Activated T-cell treated with anti-CD3 and anti-CD28 coated beads, Interleukin-2, amount 50 U/mL, for 72 hours (primary cell): ENCODE measurements around the gene LMO2. TPM values are rescaled to one million over a fixed set of nuclear protein-coding genes. Genes with fewer than 3 reads are reported as not detected.
"Not testable (repeated sequence)": the region's sequence is repeated elsewhere in the genome, so short reads cannot be mapped to it uniquely, and the experiment has no call there.

Source experiments
- ATAC-seq, 2 donors: fragments of 150-1000 bp; cut with Tn5 transposase; replicated peaks in 1 of 2; 2 replicates each; pipeline ENCODE4 v1.10.0; 2021; ENCODE audit warnings: moderate library complexity in 2 of 2, mild to moderate bottlenecking in 1 of 2
- DNase-seq, 2 donors: peaks; one replicate each; pipeline ENCODE4 v3.0.0; 2021 to 2022; ENCODE audit warnings: mixed read lengths in 1 of 2
- H3K27ac Mint-ChIP-seq: one replicate; pipeline ENCODE4 v1.8.0; 2022; ENCODE audit warnings: mild to moderate bottlenecking, moderate library complexity, mixed read lengths
- H3K27me3 Mint-ChIP-seq: one replicate; pipeline ENCODE4 v1.8.0; 2022; ENCODE audit warnings: low read depth, mixed read lengths
- H3K36me3 Mint-ChIP-seq, 2 donors: one replicate each; pipeline ENCODE4 v1.8.0; 2022; ENCODE audit warnings: mixed read lengths in 2 of 2, mild to moderate bottlenecking in 1 of 2; ENCODE audit not compliant: insufficient read depth in 2 of 2
- H3K4me1 Mint-ChIP-seq: one replicate; pipeline ENCODE4 v1.8.0; 2022; ENCODE audit warnings: low read depth, mixed read lengths
- H3K4me3 Mint-ChIP-seq, 2 donors: one replicate each; pipeline ENCODE4 v1.8.0; 2022; ENCODE audit warnings: mild to moderate bottlenecking in 2 of 2, mixed read lengths in 2 of 2, moderate library complexity in 2 of 2
- H3K9me3 Mint-ChIP-seq, 2 donors: one replicate each; pipeline ENCODE4 v1.8.0; 2022; ENCODE audit warnings: mixed read lengths in 2 of 2
- total RNA-seq, 2 donors: library from RNA; stranded (reverse); gene quantifications; one replicate each; pipeline ENCODE4 v1.2.3, GENCODE V29; 2022

The LMO2 gene
- not detected for total RNA-seq

DNA sequence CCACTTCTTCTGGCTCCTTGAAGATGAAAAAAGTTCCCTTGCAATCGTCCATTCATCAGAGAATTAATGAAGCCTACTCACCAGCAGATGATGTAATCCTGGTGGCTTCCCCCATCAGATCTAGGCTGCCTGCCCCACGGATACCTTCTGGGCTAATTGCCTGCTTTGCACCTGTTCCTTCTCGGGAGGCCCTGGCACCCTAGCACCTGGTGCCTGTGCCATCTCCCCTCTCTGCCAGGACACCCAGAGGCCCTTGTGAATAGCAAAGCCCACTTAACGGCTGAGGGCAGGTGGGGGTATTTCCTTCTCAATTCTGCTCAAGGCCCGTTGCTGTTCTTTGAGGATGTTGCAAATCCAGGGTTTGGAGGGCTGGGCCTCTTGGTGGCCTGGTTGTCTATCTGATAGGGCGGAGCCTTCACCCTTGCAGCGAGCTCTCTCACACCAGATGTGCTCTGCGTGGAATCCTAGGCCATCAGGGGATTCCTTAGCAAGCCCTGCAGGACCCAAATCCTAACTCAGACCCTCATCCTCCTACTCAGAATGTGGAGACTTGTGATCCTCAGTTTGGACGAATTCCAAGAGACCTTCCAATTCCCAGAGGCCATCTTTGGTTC is at the start of gene LMO2:
Gene LMO2, minus strand, starts transcription at position 363 of the 614 bp plus-strand sequence. CDS start 22,360 bp downstream, outside the sequence.
- peak within 1 kb of the TSS; percentile 64 to 70 for H3K4me3 Mint-ChIP-seq
- H3K36me3 Mint-ChIP-seq = peaks cover 0 to 2% of the 10 kb centered on the region in 2 donors
- peaks cover 35% of the 10 kb centered on the region for H3K4me1 Mint-ChIP-seq
- H3K27ac Mint-ChIP-seq = peak within 1 kb of the TSS; percentile 38
- DNase-seq = no peak
- no peak for ATAC-seq
- peaks cover 0 to 2% of the 10 kb centered on the region in 2 donors for H3K9me3 Mint-ChIP-seq
- H3K27me3 Mint-ChIP-seq = peaks cover 96% of the 10 kb centered on the region

- no peaks in the 10 kb centered on the region for H3K9me3 Mint-ChIP-seq
- H3K36me3 Mint-ChIP-seq = no peaks in the 10 kb centered on the region
- H3K27me3 Mint-ChIP-seq = peaks cover 11% of the 10 kb centered on the region
- ATAC-seq (no peak), DNase-seq (no peak)
- H3K4me3 Mint-ChIP-seq = no peak overlapping the region
- no peak overlapping the region for H3K27ac Mint-ChIP-seq
- H3K4me1 Mint-ChIP-seq = no peaks in the 10 kb centered on the region
These were observed 48.6 kb upstream of the LMO2 start for GRCh38 chr11:33940538-33940815.

- peaks cover 2% of the 10 kb centered on the region in 2 donors for H3K9me3 Mint-ChIP-seq
- DNase-seq (no peak), ATAC-seq (no peak)
- H3K36me3 Mint-ChIP-seq = peaks cover 4 to 5% of the 10 kb centered on the region in 2 donors
- H3K4me3 Mint-ChIP-seq = no peak overlapping the region
- H3K27ac Mint-ChIP-seq = no peak overlapping the region
- H3K4me1 Mint-ChIP-seq = no peaks in the 10 kb centered on the region
- peaks cover 16% of the 10 kb centered on the region for H3K27me3 Mint-ChIP-seq
These were observed 45.1 kb upstream of the LMO2 start for GRCh38 chr11:33936725-33937604.

- H3K27ac Mint-ChIP-seq = no peak overlapping the region
- H3K9me3 Mint-ChIP-seq = peaks cover 2 to 5% of the 10 kb centered on the region in 2 donors
- no peak for ATAC-seq
- peaks cover 22% of the 10 kb centered on the region for H3K27me3 Mint-ChIP-seq
- H3K36me3 Mint-ChIP-seq = peaks cover 6 to 9% of the 10 kb centered on the region in 2 donors
- H3K4me1 Mint-ChIP-seq = no peaks in the 10 kb centered on the region
- no peak for DNase-seq
- no peak overlapping the region for H3K4me3 Mint-ChIP-seq
These were observed 43.9 kb upstream of the LMO2 start for GRCh38 chr11:33935461-33936456.

DNA sequence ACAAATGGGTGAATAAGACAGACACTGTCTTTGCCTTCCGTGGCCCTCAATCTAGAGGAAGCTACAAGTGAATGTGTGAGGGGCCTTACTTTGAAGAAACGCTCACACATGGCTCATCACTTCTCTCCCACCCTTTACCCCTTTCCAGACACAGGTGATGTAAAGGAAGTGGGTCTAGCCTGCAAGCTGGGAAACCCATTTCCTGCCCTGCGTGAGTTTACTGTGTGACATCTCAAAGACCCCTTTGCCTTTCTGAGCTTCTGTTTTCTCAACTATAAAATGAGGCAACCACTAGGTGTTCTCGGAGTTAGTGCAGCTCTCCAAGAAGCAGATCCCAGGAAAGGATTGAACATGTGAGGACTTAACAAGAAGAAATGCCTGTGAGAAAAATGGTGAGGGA is 43.1 kb upstream of the LMO2 start:
- H3K4me1 Mint-ChIP-seq = no peaks in the 10 kb centered on the region
- ATAC-seq (no peak), DNase-seq (no peak)
- H3K27ac Mint-ChIP-seq = no peak overlapping the region
- peaks cover 6 to 9% of the 10 kb centered on the region in 2 donors for H3K36me3 Mint-ChIP-seq
- peaks cover 2 to 5% of the 10 kb centered on the region in 2 donors for H3K9me3 Mint-ChIP-seq
- H3K27me3 Mint-ChIP-seq = peaks cover 27% of the 10 kb centered on the region
- no peak overlapping the region for H3K4me3 Mint-ChIP-seq

DNA sequence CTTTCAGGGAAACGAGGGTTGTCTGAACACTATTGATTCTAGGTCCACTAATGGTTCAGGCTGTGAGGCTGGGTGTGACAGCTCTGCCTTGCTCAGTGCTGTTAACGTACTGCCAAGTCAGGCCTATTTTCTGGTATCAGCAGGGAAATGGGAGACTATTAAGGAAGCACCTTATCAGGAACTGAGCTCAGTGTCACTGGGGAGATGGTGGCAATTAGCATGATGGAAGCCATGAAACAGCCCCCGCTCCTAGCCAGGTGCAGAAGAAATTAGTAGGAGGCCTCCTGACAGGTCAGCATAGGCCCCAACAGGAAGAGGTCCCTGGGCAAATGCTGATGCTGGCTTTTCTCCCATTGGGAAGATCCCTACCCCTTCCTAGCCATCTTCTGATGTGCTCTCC is 42.6 kb upstream of the LMO2 start:
- Mint-ChIP-seq H3K27ac (no peak overlapping the region), H3K4me1 (no peaks in the 10 kb centered on the region), H3K9me3 (peaks cover 2 to 5% of the 10 kb centered on the region in 2 donors), H3K27me3 (peaks cover 33% of the 10 kb centered on the region), H3K36me3 (peaks cover 6 to 9% of the 10 kb centered on the region in 2 donors), H3K4me3 (no peak overlapping the region)
- ATAC-seq = no peak
- no peak for DNase-seq

- DNase-seq = no peak
- Mint-ChIP-seq H3K27ac (no peak overlapping the region), H3K27me3 (peaks cover 34% of the 10 kb centered on the region), H3K9me3 (peaks cover 2 to 5% of the 10 kb centered on the region in 2 donors), H3K4me1 (no peaks in the 10 kb centered on the region), H3K4me3 (no peak overlapping the region), H3K36me3 (peaks cover 6 to 9% of the 10 kb centered on the region in 2 donors)
- no peak for ATAC-seq
These were observed 41.7 kb upstream of the LMO2 start for GRCh38 chr11:33933602-33934001.

- no peak overlapping the region for H3K4me3 Mint-ChIP-seq
- DNase-seq (no peak), ATAC-seq (no peak)
- peaks cover 30% of the 10 kb centered on the region for H3K27me3 Mint-ChIP-seq
- H3K9me3 Mint-ChIP-seq = peaks cover 2 to 5% of the 10 kb centered on the region in 2 donors
- H3K27ac Mint-ChIP-seq = no peak overlapping the region
- H3K36me3 Mint-ChIP-seq = peaks cover 6 to 9% of the 10 kb centered on the region in 2 donors
- H3K4me1 Mint-ChIP-seq = no peaks in the 10 kb centered on the region
These were observed 40.8 kb upstream of the LMO2 start for GRCh38 chr11:33932721-33933120.

- not testable (repeated sequence) for H3K9me3 Mint-ChIP-seq, H3K4me1 Mint-ChIP-seq, ATAC-seq, H3K4me3 Mint-ChIP-seq, H3K36me3 Mint-ChIP-seq, DNase-seq
- Mint-ChIP-seq H3K27ac (peak overlapping the region; percentile 66), H3K27me3 (peaks cover 34% of the 10 kb centered on the region)
These were observed 40.0 kb upstream of the LMO2 start for GRCh38 chr11:33931739-33932366.

- DNase-seq = no peak
These were observed 39.2 kb upstream of the LMO2 start for GRCh38 chr11:33931067-33931466.

DNA sequence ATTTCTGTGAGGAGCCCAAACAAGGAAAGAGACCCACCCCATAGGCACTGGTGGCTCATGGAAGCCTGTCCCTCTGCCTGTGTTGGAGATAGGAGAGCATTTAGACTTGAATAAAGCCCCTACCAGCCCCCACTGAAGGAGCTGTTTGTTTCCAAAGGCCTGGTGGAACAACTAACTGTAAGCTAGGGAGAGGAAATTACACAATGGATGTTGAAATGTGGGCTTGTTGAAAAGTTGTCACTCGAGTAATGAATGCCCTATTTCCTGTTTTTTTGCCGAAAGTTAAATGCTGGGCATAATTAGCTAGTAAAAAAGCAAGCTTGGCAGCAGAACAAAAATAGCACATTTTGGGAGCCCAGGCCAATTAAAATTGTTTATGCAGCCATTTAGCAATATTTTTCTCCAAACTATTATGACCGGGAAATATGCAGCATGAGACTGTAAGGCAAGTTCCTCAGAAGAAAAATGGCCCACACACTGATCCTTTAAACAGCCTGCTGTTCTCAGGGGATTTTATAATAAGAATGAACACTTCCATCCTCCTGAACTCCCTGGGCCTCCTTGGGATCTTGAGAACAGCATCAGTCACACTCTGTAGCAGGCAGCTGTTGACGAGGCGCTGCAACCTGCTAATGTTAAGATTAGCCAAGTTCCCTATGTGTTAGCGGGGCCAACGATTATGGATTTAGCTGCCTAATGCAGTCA is 38.6 kb upstream of the LMO2 start:
- Mint-ChIP-seq H3K27me3 (peaks cover 39% of the 10 kb centered on the region), H3K4me1 (no peaks in the 10 kb centered on the region), H3K27ac (no peak overlapping the region), H3K36me3 (peaks cover 6 to 9% of the 10 kb centered on the region in 2 donors), H3K4me3 (no peak overlapping the region), H3K9me3 (peaks cover 2 to 5% of the 10 kb centered on the region in 2 donors)
- ATAC-seq = no peak
- no peak for DNase-seq

More at GRCh38 chr11:33931067-33931466, 39.2 kb upstream of the LMO2 start:
- H3K4me1 Mint-ChIP-seq = no peaks in the 10 kb centered on the region
- peaks cover 2 to 5% of the 10 kb centered on the region in 2 donors for H3K9me3 Mint-ChIP-seq
- ATAC-seq = no peak
- H3K27ac Mint-ChIP-seq = no peak overlapping the region
- H3K27me3 Mint-ChIP-seq = peaks cover 36% of the 10 kb centered on the region
- peaks cover 6 to 9% of the 10 kb centered on the region in 2 donors for H3K36me3 Mint-ChIP-seq
- H3K4me3 Mint-ChIP-seq = no peak overlapping the region

GRCh38 chr11:33928564-33928963 is 36.7 kb upstream of the LMO2 start:
- ATAC-seq (no peak), DNase-seq (no peak)
- peaks cover 6 to 9% of the 10 kb centered on the region in 2 donors for H3K36me3 Mint-ChIP-seq
- H3K27ac Mint-ChIP-seq = no peak overlapping the region
- no peak overlapping the region for H3K4me3 Mint-ChIP-seq
- peaks cover 47% of the 10 kb centered on the region for H3K27me3 Mint-ChIP-seq
- H3K4me1 Mint-ChIP-seq = no peaks in the 10 kb centered on the region
- H3K9me3 Mint-ChIP-seq = peaks cover 2 to 5% of the 10 kb centered on the region in 2 donors
